Neutrophil (primary cell): ENCODE measurements around the gene KLHL8.

Source experiments
- H3K27ac ChIP-seq: fragments of 200-600 bp; sonication (generic); 2 replicates; pipeline ENCODE4 v1.5.1; 2016; ENCODE audit warnings: mild to moderate bottlenecking, moderate library complexity
- H3K27me3 ChIP-seq: fragments of 200-600 bp; sonication (generic); 2 replicates; pipeline ENCODE4 v1.6.0; 2016; ENCODE audit warnings: mild to moderate bottlenecking
- H3K36me3 ChIP-seq: fragments of 200-600 bp; sonication (generic); 2 replicates; pipeline ENCODE4 v1.5.1; 2017
- H3K4me1 ChIP-seq, 2 experiments: fragments of 200-600 bp in 1 of 2; sonication (generic) in 1 of 2; 1 replicate in 1 of 2; 2 replicates in 1 of 2; pipeline versions ENCODE4 v1.5.1 to v1.6.1; 2013 to 2016; ENCODE audit warnings: low read depth in 1 of 2, low read length in 1 of 2, mild to moderate bottlenecking in 1 of 2, moderate library complexity in 1 of 2; ENCODE audit not compliant: control insufficient read depth in 1 of 2, insufficient read depth in 1 of 2
- H3K4me3 ChIP-seq, 2 experiments: fragments of 200-600 bp in 1 of 2; sonication (generic) in 1 of 2; 1 replicate in 1 of 2; 2 replicates in 1 of 2; pipeline ENCODE4 v1.5.1; 2013 to 2016; ENCODE audit warnings: low read depth in 1 of 2, low read length in 1 of 2, mild to moderate bottlenecking in 1 of 2, moderate library complexity in 1 of 2
- H3K9me3 ChIP-seq: fragments of 200-600 bp; sonication (generic); 2 replicates; pipeline ENCODE4 v1.5.1; 2016
- CTCF ChIP-seq: fragments of 200-600 bp; sonication (generic); IDR thresholded peaks from 2 replicates; pipeline ENCODE4 v1.5.1; 2016; ENCODE audit warnings: antibody characterized with exemption

Gene KLHL8

DNA sequence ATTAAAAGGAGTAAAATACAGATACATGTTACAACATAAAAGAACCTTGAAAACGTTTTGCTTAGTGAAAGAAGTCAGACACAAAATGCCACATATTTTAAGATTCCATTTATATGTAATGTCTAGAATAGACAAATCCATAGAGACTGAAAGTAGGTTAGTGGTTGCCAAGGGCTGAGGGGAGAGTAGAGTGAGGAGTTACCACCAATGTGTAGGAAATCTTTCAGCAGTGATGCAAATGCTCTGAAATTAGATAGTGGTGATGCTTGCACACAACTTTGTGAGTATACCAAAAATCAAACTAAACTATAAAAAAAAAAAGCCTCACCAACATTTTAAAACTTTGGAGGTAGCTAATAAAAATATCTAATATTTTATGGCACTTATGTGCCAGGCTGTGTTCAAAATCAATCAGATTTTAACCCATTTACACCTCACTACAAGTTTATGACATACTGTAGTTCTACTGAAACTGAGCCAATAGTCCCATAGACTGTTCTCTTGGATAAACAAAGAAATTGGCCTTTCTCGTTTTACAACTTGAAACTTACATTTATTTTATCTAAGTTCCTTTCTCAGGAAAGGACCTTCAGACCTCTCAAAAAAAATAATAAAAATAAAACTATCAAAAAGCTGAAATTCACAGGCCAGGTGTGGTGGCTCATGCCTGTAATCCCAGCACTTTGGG lies 29.1 kb upstream of the KLHL8 start:
- no peaks in the 10 kb centered on the region for H3K9me3 ChIP-seq
- H3K4me1 ChIP-seq = no peaks in the 10 kb centered on the region
- H3K27ac ChIP-seq = no peak overlapping the region
- no peak overlapping the region for H3K4me3 ChIP-seq
- H3K36me3 ChIP-seq = no peaks in the 10 kb centered on the region
- H3K27me3 ChIP-seq = no peaks in the 10 kb centered on the region
- no peak for TF ChIP-seq CTCF

DNA sequence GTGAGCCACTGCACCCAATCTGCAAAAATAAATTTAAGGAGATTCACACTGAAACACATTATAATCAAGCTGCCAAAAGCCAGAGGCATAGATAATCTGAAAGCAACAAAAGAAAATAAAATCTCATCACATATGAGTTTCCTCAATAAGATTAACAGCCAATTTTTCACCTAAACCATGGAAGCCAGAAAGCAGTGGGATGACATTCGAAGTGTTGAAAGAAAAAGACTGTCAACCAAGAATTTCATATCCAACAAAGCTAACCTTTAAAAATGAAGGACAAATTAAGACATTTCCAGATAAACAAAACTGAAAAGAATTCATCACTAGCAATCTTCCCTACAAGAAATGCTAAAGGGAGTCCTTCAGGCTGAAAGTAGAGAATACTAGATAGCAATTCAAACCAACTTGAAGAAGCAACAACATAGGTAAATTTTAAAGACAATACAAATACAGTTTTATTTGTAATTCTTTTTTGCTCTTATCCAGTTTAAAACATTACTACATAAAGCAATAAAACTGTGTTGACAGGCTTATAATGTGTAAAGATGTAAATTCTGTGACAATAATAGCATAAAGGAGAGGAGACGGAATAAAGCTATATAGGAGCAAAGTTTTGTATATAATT lies 23.1 kb upstream of the KLHL8 start:
- Histone ChIP-seq H3K27ac (no peak overlapping the region), H3K4me1 (no peaks in the 10 kb centered on the region), H3K9me3 (peaks cover 5% of the 10 kb centered on the region), H3K27me3 (no peaks in the 10 kb centered on the region), H3K4me3 (no peak overlapping the region), H3K36me3 (no peaks in the 10 kb centered on the region)
- TF ChIP-seq CTCF = no peak

DNA sequence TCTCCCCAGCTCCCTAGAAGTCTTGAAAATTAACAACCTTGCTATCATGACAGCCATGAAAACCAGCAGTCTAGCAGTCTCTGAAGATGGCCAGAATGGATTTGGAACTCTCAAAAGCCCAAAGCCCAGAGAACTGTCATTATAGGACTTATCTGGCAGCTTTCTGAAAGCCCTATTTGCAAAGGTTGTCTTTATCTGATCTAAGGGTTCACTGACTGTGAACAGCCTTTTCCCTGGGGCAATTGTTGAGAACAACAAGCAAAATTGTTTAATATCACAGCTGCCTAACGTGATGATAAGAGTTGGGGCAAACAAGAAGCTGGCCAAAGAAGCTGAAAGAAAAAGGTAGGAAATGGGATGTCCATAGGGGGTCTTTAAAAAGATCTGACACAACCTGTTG lies 20.9 kb upstream of the KLHL8 start:
- Histone ChIP-seq H3K4me3 (no peak overlapping the region), H3K4me1 (no peaks in the 10 kb centered on the region), H3K9me3 (peaks cover 5% of the 10 kb centered on the region), H3K36me3 (no peaks in the 10 kb centered on the region), H3K27ac (no peak overlapping the region), H3K27me3 (no peaks in the 10 kb centered on the region)
- no peak for TF ChIP-seq CTCF

GRCh38 chr4:87240341-87240740 lies 19.9 kb upstream of the KLHL8 start:
- no peaks in the 10 kb centered on the region for H3K27me3 ChIP-seq
- H3K4me1 ChIP-seq = peaks cover 0 to 3% of the 10 kb centered on the region in 2 experiments
- no peak overlapping the region for H3K27ac ChIP-seq
- H3K36me3 ChIP-seq = no peaks in the 10 kb centered on the region
- no peak overlapping the region for H3K4me3 ChIP-seq
- peaks cover 5% of the 10 kb centered on the region for H3K9me3 ChIP-seq
- no peak for TF ChIP-seq CTCF

DNA sequence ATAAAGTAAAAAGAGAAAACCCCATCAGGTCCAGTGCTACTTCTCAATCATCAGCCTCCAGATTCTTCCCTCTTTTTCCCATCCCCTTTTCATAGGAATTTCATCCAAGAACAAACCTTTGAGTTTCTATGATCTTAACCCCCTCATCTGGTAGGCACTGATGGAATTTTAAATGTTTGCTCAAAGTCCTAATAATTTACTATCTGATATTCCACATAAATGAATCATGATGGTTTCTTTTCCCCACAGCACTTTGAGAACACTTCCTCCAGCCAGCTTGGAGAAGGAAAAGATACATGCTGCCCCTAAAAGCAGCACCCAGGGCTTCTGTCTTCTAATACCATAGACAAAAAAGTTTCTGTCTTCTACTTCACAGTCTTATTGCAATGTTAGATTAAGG lies 19.4 kb upstream of the KLHL8 start:
- Histone ChIP-seq H3K4me1 (peaks cover 0 to 3% of the 10 kb centered on the region in 2 experiments), H3K4me3 (no peak overlapping the region), H3K27me3 (no peaks in the 10 kb centered on the region), H3K9me3 (peaks cover 5% of the 10 kb centered on the region), H3K36me3 (no peaks in the 10 kb centered on the region), H3K27ac (no peak overlapping the region)
- TF ChIP-seq CTCF = no peak
